Natural killer cell (primary cell): Measurements from ENCODE around the gene DCHS2. TPM values are rescaled to one million over a fixed set of nuclear protein-coding genes. Genes with fewer than 3 reads are reported as not detected.

Experiments
- ATAC-seq, 3 donors: fragments of 150-1000 bp in 2 of 3; fragments of 200-7000 bp in 1 of 3; cut with Tn5 transposase; 1 replicate in 1 of 3; 2 replicates in 2 of 3; pipeline ENCODE4 v1.10.0; 2021; ENCODE audit warnings: mild to moderate bottlenecking in 2 of 3, moderate library complexity in 2 of 3
- DNase-seq, 2 donors: peaks; one replicate each; pipeline versions ENCODE4 v3.0.0 to v3.0.0-alpha.2; 2013 to 2021; ENCODE audit warnings: mixed read lengths in 1 of 2
- H3K27ac ChIP-seq: one replicate; pipeline ENCODE4 v1.5.1; 2013; ENCODE audit warnings: mild to moderate bottlenecking, low read length
- H3K27me3 ChIP-seq: one replicate; pipeline ENCODE4 v1.6.1; 2013; ENCODE audit warnings: low read length; ENCODE audit not compliant: control insufficient read depth, insufficient read depth
- H3K36me3 ChIP-seq: one replicate; pipeline ENCODE4 v1.6.1; 2013; ENCODE audit warnings: low read length; ENCODE audit not compliant: control insufficient read depth, insufficient read depth
- H3K4me1 ChIP-seq: one replicate; pipeline ENCODE4 v1.6.1; 2013; ENCODE audit warnings: low read length; ENCODE audit not compliant: control insufficient read depth, insufficient read depth
- H3K4me3 ChIP-seq: one replicate; pipeline ENCODE4 v1.5.1; 2013; ENCODE audit warnings: low read length
- H3K9me3 ChIP-seq: one replicate; pipeline ENCODE4 v1.6.1; 2013; ENCODE audit warnings: low read length; ENCODE audit not compliant: control insufficient read depth, insufficient read depth
- H3K27ac Mint-ChIP-seq, 2 donors: one replicate each; pipeline ENCODE4 v1.8.0; 2022; ENCODE audit warnings: mild to moderate bottlenecking in 2 of 2, mixed read lengths in 2 of 2, moderate library complexity in 1 of 2
- H3K27me3 Mint-ChIP-seq, 2 donors: one replicate each; pipeline ENCODE4 v1.8.0; 2022; ENCODE audit warnings: low read depth in 2 of 2, mixed read lengths in 2 of 2
- H3K36me3 Mint-ChIP-seq: one replicate; pipeline ENCODE4 v1.8.0; 2022; ENCODE audit warnings: mixed read lengths
- H3K4me1 Mint-ChIP-seq, 2 donors: one replicate each; pipeline ENCODE4 v1.8.0; 2022; ENCODE audit warnings: mixed read lengths in 2 of 2
- H3K4me3 Mint-ChIP-seq: one replicate; pipeline ENCODE4 v1.8.0; 2022; ENCODE audit warnings: mild to moderate bottlenecking, moderate library complexity, mixed read lengths
- H3K9me3 Mint-ChIP-seq, 2 donors: one replicate each; pipeline ENCODE4 v1.8.0; 2022; ENCODE audit warnings: mixed read lengths in 2 of 2
- CTCF ChIP-seq: fragments of 200-600 bp; IDR thresholded peaks from one replicate; pipeline ENCODE4 v1.8.0; 2022; ENCODE audit warnings: antibody characterized with exemption
- WGBS: methylation state at CpG from one replicate; pipeline ENCODE4 v1.1.7; 2013; ENCODE audit warnings: missing lambda C conversion rate; ENCODE audit not compliant: insufficient coverage; 5-methylcytosine and 5-hydroxymethylcytosine counted together
- intact Hi-C: fragments of 100-400 bp; cut with micrococcal nuclease; formaldehyde crosslinking; loops from one replicate; pipeline ENCODE4 v1.14.2; 2022
- total RNA-seq, 4 donors: library from RNA; stranded (reverse); fragments of 120-200 nt in 1 of 4; gene quantifications; one replicate each; pipeline versions ENCODE4 v1.2.3 to v1.2.4, GENCODE V29; 2013 to 2022

DCHS2 gene
- total RNA-seq, 3 donors from 2014 or later (not counting 1 experiment from before 2014, with no cell fraction given): not detected

- DNase-seq: no peak
- Mint-ChIP-seq H3K4me1 (no peaks in the 10 kb centered on the region), H3K36me3 (no peaks in the 10 kb centered on the region), H3K9me3 (peaks cover 0 to 6% of the 10 kb centered on the region in 2 donors), H3K27me3 (peaks cover 3 to 14% of the 10 kb centered on the region in 2 donors), H3K27ac (no peak overlapping the region), H3K4me3 (no peak overlapping the region)
- Histone ChIP-seq H3K4me1 (no peaks in the 10 kb centered on the region), H3K27ac (no peak overlapping the region), H3K27me3 (no peaks in the 10 kb centered on the region), H3K36me3 (no peaks in the 10 kb centered on the region), H3K9me3 (no peaks in the 10 kb centered on the region), H3K4me3 (no peak overlapping the region)
- intact Hi-C loops: no loop called here
- 94% methylated on average over 6 of the region's 6 CpGs for WGBS
- ATAC-seq: no peak
- no peak for TF ChIP-seq CTCF
Observed at GRCh38 chr4:154433543-154433942, 58.1 kb downstream of the DCHS2 start.

GRCh38 chr4:154429176-154429575 lies 62.4 kb downstream of the DCHS2 start:
- TF ChIP-seq CTCF: no peak
- Mint-ChIP-seq H3K4me1 (no peaks in the 10 kb centered on the region), H3K27ac (no peak overlapping the region), H3K27me3 (peaks cover 10 to 16% of the 10 kb centered on the region in 2 donors), H3K36me3 (no peaks in the 10 kb centered on the region), H3K9me3 (peaks cover 0 to 4% of the 10 kb centered on the region in 2 donors), H3K4me3 (no peak overlapping the region)
- ATAC-seq: no peak
- H3K4me1 ChIP-seq: no peaks in the 10 kb centered on the region
- H3K4me3 ChIP-seq: no peak overlapping the region
- H3K27ac ChIP-seq: no peak overlapping the region
- 84% methylated on average over 5 of the region's 5 CpGs for WGBS
- H3K27me3 ChIP-seq: no peaks in the 10 kb centered on the region
- no peaks in the 10 kb centered on the region for H3K36me3 ChIP-seq
- H3K9me3 ChIP-seq: no peaks in the 10 kb centered on the region
- intact Hi-C loops: no loop called here
- no peak for DNase-seq

GRCh38 chr4:154427149-154427548 lies 64.5 kb downstream of the DCHS2 start:
- peaks cover 6 to 12% of the 10 kb centered on the region in 2 donors for H3K27me3 Mint-ChIP-seq
- intact Hi-C loops: no loop called here
- no peaks in the 10 kb centered on the region for H3K36me3 Mint-ChIP-seq
- H3K9me3 ChIP-seq: no peaks in the 10 kb centered on the region
- no peaks in the 10 kb centered on the region for H3K36me3 ChIP-seq
- no peak overlapping the region for H3K27ac Mint-ChIP-seq
- H3K4me3 Mint-ChIP-seq: no peak overlapping the region
- ATAC-seq: no peak
- no peak overlapping the region for H3K4me3 ChIP-seq
- H3K4me1 Mint-ChIP-seq: no peaks in the 10 kb centered on the region
- no peaks in the 10 kb centered on the region for H3K27me3 ChIP-seq
- no peak for TF ChIP-seq CTCF
- WGBS: 84% methylated on average over 6 of the region's 6 CpGs
- no peak overlapping the region for H3K27ac ChIP-seq
- H3K9me3 Mint-ChIP-seq: no peaks in the 10 kb centered on the region
- DNase-seq: no peak
- H3K4me1 ChIP-seq: no peaks in the 10 kb centered on the region

- H3K4me3 Mint-ChIP-seq: no peak overlapping the region
- intact Hi-C loops: no loop called here
- no peaks in the 10 kb centered on the region for H3K4me1 Mint-ChIP-seq
- H3K27me3 Mint-ChIP-seq: peaks cover 12 to 17% of the 10 kb centered on the region in 2 donors
- H3K27ac Mint-ChIP-seq: no peak overlapping the region
- peaks cover 0 to 6% of the 10 kb centered on the region in 2 donors for H3K9me3 Mint-ChIP-seq
- DNase-seq: no peak
- Histone ChIP-seq H3K36me3 (no peaks in the 10 kb centered on the region), H3K27ac (no peak overlapping the region), H3K9me3 (no peaks in the 10 kb centered on the region), H3K4me1 (no peaks in the 10 kb centered on the region), H3K27me3 (no peaks in the 10 kb centered on the region), H3K4me3 (no peak overlapping the region)
- no peaks in the 10 kb centered on the region for H3K36me3 Mint-ChIP-seq
- WGBS: 62% methylated on average over 3 of the region's 3 CpGs
- ATAC-seq: no peak
- no peak for TF ChIP-seq CTCF
Observed at GRCh38 chr4:154425514-154425913, 66.1 kb downstream of the DCHS2 start.
